GM18867 (cell line): Measurements from ENCODE around the gene MIER1.
A peak's percentile ranks its signal among the peaks of the same experiment; 100 is the strongest.
"Not testable (repeated sequence)": the region's sequence is repeated elsewhere in the genome, so short reads cannot be mapped to it uniquely, and the experiment has no call there.

Experiments
- ATAC-seq: cut with Tn5 transposase; IDR thresholded peaks from one replicate; pipeline ENCODE4 v1.9.1; 2021; ENCODE audit warnings: mild to moderate bottlenecking, moderate library complexity; ENCODE audit not compliant: unreplicated experiment

MIER1 gene

DNA sequence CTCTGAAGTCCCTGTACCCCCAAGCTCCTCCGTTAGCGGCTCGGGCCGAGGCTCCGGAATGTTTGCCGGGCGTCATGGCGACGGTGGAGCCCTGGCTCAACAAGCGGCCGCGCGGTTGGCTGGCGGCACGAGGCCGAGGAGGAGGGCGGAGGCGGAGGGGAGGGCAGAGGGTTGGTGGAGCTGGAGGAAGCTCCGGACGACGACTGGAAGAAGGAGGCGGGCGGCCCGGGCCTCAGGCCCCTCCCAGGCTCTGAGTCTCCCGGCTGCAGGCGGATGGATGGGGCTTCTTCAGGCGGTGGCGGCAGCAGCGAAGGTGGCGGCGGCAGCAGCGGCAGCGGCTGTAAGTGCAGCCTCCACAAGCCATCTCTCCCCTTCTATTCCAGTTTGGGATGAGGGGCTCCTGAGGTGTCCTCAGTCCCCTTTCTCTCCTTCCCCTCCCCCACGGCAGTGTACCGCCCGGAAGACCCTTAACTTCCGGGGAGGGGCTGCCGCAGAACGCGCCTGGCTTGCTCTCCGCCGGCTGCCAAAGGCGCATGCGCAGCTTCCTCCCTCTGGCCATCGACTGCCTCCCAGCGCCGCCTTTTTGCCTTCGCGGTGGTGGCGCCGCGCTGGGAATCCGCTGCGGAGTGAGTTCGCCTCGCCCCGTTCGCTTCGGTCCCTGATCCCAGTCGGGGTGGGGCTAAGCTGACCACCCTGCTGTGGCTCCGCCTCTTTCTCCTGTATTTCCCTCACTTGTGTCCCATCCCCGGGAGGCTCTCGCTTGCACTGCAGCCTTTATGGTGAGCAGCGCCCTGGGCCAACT is at the start of gene MIER1, which contains the start of gene DNAI4:
Gene MIER1, plus strand, starts transcription at position 235 of the 802 bp plus-strand sequence. Its CDS starts 39 bp downstream, at position 274.
Gene DNAI4, minus strand, starts transcription at position 101 of the 802 bp plus-strand sequence. Its CDS starts 25 bp downstream, at position 76.
- peak; percentile 94 for ATAC-seq

DNA sequence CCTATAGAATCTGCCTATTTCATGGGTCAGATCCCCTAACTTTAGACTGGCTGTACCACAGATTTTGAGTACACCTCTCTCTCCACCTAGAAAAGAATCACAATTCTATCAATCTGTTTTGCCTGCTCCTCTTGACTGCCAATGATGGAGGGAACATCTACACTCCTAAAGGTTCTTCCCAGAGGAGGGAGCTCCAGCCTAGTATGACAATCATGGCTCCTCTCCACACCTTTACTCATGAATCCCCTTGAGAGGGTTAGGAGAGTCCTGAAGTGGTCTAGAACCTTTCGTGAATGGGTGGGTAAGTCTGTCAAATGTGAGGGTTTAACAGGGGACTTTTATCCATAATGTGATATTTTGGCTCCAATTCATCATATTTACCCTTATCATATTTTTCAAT is 48.1 kb upstream of the MIER1 start:
- ATAC-seq = no peak

DNA sequence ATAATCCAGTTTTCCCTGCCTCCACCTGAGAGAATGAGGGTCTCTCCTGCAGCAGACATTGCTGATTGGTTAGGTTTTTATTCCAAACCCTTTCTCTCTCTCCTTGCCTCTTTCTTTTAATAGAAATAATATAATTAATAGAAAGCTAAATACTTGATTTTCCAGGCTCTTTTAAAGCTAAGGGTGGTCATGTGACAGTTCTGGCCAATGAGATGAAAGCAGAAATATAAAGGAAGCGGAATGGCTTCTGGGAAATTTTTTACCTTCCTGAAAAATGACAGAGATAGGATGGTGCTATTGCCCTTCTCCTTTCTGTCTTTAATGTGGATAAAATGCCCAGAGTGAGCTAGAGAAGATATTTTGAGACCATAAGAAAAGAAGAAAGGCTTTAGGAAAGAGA is 35.8 kb upstream of the MIER1 start:
- no peak for ATAC-seq

DNA sequence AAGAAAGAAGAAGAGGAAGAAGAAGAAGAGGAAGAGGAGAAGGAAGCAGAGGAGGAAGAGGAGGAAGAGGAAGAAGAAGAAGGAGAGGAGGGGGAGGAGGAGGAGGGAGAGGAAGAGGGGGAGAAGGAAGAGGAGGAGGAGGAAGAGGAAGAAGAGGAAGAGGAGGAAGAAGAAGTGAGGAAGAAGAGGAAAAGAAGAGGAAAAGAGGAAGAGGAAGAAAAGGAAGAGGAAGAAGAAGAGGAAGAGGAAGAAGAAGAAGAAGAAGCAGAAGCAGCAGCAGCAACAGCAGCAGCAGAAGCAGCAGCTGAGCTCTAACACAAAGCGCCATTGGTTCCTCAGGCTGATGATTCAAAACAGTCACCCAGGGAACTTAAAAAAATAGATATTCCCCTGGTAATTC is 34.2 kb upstream of the MIER1 start:
- ATAC-seq = no peak

DNA sequence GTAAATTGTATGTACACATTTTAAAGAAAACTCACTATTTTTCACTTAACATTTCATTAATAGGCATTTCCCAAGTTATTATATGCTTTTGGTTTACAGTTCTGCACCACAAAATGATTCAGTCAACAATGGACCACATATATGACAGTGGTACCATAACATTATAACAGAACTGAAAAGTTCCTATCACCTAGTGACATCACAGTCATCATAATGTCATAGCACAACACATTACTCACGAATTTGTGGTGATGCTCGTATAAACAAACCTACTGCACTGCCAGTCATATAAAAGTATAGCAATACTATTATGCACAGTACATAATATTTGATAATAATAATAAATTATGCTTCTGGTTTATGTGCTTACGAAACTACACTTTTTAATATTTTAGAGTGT is 31.1 kb upstream of the MIER1 start:
- ATAC-seq = no peak

DNA sequence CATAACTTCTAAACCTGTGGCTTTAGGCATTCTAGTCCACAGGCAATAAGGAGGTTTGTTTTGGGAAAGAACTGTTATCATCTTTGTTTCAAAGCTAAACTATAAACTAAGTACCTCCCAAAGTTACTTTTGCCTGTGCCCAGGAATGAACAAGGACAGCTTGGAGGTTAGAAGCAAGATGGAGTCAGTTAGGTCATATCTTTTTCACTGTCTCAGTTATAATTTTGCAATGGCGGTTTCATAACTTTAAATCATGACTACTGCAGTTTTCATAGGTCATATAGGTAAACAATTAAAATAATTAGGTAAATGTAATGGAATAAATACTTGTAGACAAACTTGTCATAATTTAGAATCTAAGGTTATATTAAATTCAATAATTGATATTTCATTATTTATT is 9.6 kb upstream of the MIER1 start:
- not testable (repeated sequence) for ATAC-seq

DNA sequence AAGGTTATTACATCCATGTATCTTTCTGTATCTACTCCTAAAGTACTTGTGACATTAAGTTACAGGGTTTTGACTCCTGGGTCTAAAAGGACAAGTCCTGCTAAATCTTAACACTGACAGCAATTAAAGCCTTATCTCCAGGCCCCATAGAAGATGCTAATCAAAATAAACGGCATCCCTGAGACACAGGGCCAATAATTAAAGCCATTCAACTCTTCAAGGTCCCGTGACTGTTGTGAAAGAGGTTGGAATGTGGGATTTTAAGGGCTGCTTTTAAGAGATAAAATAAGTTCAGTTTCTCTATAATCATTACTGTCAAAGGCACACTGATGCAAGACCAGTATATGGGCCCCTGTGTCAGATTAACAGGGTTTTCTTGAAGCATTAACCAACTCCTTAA is 8.5 kb upstream of the MIER1 start:
- ATAC-seq = no peak

DNA sequence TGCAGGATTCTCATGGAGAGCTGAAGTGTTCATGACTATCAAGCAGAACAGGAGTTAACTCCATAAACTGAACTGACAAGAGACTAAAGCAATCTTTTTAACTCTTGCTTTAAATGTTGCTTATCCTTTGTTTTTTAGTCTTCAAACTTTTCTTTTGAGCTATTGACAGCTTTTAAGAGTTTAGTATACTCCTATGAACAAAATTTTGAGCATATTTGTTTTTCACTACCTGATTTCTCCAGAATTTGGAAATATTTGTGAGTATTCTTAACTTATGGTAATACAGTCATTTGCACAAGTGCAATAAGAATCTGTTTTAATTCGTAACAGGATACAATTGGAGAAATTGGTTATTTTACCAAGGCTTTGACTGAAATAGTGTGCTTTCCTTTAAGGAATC is 7.3 kb upstream of the MIER1 start:
- ATAC-seq = no peak

DNA sequence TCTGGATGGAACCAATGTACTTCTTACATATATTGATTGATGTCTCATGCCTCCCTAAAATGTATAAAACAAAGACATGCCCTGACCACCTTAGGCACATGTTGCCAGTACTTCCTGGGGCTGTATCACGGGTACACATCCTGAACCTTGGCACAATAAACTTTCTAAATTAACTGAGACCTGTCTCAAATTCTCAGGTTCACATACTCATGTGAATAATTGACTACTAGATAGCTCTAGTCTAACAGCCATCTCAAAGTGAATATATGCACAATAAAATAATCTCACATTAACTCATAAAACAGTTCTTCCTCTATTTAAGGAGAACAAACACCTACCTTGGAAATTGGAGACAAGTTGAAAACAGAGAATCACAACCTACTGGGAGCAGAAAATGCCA is 5.7 kb upstream of the MIER1 start:
- no peak for ATAC-seq

DNA sequence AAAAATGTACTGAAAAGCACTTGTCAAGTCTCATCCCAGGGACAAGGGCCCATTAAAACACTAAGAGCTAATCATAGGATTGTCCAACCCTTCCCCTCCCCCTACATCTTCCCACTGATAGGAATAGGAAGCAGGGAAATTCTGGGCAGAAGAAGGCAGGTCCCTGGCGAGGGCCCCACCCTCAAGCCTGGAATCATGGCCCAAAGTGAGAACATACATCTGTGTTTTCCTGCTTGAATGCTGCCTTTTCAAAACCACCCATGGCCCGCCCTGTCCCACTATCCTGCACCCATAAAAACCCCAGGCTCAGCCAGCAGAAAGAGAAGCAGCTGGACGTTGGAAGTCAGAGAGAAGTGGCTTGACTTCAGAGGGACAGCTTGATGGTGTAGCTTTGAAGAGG is 5.0 kb upstream of the MIER1 start:
- no peak for ATAC-seq

DNA sequence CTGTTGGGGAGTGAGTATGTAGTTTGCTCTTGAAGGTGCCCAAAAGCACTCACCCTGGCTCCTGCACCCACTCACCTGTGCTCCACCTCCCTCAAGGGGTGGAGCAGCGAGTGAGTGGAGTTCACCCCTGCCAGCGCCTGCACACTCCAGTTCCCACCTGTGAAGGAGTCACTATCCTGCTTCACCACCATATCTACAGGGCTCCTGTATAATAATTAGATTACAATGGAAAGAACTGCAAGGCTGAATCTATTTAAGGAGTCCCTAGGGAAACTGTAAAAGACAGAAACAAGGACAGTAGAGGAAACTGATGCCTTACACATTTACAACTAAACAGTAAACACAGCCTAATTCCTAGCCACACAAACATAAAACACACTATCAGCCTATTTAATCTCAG is 4.2 kb upstream of the MIER1 start:
- ATAC-seq = no peak

DNA sequence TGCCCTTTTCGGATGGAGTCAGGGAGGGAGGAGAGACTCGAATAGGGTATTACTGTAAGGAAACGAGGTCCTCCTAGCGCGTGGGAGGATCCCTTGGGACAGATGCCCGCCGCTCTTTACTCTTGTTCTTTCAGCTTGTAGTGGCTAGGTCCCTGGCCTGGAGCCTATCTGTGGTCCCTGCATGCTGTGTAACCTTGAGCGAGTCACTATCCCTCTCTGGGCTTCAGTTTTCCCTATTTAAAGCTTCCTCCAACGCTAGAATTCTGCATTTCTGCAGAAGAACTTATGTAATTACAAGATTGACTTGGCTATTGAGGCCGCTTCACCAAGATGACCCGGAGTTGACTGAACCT is 744 bp downstream of the MIER1 start:
- peak; percentile 2 for ATAC-seq

DNA sequence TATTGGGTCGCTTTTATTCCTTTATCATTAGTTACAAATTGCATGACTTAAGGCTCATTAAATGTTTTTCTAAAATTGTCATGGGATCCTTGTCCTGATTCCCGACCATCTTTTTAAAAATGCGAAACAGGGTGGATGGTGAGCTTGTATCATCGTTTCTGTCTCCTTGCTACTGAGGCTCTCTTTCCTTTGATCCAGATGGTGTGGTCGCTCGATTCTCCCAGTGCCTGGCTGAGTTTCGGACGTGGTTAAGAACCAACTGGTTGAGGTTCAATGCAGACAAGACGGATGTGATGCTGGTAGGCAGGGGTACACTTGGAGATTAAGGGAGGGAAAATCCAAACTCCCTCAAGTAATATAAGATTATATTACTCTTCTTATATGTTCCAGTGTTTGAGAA is 1.2 kb downstream of the MIER1 start:
- no peak for ATAC-seq

DNA sequence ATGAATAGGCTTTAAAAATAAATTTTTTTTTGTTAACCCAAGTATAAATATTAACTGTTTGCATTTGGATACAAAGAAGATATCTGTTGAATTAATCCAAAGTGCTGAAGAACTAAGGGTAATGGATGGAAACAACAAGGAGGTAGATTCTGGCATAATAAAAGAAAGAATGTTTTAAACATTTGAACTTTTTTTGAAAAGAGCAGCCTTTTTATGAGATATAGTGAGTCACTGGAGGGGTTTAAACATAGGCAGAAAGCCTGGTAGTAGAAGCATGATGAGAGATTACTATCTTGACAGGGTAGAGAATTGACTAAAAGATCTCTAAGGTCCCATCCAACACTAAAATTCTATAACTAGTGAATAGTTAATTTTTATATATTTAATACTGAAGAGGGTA is 2.7 kb downstream of the MIER1 start:
- ATAC-seq = no peak

DNA sequence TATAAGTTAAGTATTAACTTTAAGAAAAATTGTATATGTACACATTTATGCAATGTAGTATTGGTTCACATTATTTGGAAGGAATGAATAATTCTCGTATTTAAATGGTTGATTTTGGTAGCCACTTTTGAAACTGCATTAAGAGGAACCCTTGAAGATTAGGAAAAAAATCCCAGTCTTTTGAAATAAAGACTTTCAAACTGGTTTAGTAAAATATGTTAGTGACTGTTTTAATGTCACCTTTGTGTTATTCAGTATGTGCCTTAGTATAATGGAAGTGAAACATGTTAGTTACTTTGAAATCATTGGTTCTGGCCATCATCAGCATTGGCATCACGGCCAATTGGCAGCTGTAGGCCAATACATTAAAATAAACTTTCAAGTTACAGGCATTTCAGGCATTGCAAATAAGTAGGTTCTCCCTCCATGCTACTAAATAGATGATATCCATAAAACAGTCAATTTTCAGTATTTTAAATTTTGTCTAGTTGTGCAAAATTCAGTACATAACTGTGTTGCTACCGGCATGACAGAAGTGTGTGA is 4.4 kb downstream of the MIER1 start:
- ATAC-seq = no peak

DNA sequence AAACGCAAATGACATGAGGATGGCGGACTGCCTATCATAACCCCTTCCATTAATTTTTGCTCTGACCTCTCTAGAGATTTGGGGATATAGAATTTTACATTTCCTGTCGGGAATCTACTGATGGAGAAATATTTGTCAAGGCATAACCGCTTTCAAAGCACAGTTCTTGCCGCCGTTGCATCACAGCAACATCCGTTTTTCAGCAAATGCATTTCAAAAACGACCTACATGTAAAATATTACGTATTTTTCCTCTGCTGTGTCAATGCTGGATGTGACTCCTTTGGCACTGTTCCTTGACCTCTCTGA is 4.9 kb downstream of the MIER1 start:
- no peak for ATAC-seq

DNA sequence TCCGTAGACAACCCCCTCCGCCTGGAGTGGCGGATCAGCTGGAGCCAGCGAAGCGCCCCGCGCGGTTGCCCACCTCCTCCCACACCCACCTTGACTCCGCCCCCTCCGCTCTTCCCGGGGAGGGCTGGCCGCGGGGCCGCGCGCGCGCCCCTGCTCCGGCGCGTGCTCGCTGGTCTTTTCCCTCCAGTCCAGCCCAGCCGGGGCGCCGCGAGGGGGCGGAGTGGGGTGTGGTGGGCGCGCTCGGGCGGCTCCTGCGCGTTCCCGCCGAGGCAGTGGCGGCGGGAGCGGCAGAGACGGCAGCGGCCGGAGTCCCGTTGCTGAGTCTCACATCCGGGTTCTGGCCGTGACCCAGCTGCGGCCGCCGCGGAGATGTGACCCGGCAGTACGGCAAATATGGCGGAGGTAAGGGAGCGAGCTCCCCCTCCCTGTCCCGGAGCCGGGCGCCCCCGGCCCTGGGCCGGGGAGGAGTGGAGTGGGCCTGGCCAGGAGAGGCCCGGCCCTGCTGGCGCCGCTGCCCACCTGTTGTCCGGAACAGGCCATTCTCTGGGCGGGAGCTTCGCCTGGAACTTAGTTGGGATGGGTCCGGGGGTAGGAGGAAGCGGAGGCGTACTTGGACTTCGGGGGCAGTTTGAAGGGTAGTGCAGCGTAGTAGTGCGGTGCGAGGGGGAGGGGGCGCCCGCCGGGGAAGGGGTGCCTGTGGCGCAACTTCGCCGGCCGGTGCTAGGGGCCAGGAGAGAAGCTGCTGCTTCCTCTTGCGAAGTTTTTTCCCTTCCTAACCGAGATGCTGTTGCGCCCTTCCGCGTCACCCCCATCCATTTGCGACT is 5.4 kb downstream of the MIER1 start:
- peak; percentile 69 for ATAC-seq

DNA sequence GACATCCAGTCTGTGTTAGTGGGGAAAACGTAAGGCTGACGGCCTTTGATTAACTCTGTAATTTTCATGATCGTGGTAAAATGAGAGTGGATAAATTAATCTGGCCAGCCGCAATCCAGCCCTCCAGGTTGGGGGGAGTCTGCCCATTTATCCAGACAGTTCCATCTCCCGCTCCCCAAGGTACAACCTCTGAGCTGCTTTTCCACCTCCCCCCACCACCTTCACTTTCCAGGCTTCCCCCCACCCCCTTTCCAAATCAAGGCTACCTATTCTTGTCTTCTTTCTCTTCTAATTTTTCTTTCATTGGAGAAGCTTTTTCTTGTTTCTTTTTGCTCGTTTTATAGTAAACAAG is 6.0 kb downstream of the MIER1 start:
- no peak for ATAC-seq

DNA sequence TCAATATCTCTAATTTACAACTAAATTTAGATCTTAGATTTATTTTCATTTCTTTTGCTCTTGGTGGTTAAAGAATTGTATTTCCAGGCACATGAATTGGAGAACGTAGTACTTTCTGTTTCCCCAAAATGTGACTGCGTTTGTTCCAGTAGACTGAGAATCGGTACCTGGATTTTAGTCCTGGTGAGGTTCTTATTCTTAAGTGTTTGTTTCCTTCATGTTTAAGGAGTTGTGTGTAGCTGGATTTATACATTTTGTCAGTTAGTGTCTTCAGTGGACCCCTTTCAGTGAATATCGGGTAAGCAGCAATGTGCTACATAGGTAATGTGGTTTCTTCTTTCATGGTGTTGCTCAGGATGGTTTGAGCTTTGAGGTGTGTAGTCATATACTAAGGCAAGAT is 6.8 kb downstream of the MIER1 start:
- ATAC-seq = no peak

DNA sequence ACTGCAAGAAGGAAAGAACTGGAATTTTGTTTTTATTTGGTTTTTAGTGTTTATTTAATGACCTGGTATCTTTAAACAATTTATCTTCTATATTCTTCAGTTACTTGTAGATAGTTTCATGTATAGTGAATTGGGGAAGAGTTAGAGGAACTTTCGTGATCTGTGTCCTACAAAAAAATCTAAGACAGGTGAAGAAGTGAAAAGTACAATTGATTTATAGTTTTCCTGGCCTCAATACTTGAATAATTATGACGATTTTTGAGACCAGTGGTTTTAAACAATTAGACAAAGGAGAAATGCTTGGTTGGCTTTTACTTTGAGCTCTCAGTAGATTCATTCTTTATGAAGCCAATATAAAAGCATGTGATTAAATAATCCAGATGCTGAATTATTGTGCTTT is 7.5 kb downstream of the MIER1 start:
- ATAC-seq = no peak

DNA sequence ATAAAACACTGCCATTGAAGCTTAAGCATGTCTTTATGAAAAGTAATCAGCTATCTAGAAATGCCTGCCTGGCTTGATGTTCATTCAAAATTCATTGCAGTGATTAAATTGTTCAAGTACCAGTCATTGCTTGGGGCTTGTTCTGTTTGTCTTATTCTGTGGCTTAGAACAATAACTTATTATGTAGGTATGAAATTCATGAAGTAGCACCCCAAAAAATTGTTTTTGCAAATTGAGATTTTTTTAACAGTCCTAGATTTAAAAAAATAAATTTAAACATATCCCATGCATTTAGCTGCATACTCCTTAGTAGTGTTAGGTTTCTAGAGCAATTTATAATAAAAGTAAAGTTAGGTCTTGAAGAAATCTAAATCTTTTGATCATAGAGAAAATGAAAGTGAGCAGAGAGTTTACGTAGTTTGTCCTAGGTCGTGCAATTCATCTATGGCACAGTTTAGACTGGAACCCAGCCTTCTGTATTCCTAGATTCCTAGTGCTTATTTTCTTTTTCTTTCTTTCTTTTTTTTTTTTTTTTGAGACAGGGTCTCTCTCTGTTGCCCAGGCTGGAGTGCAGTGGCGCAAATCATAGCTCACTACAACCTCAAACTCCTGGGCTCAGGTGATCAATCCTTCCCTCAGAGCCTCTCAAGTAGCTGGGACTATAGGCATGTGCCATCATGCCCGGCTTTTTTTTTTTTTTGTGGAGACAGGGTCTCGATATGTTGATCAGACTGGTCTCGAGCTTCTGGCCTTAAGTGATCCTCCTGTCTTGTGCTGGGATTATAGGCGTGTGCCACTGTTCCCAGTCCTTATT is 9.3 kb downstream of the MIER1 start:
- ATAC-seq = no peak
